Parathyroid adenoma (tissue), 2 donors: ENCODE data around the gene RFTN1.

Experiments used
- H2AFZ ChIP-seq: fragments of 300-600 bp; sonication (generic); one replicate; pipeline ENCODE4 v1.7.0; 2017; ENCODE audit warnings: antibody characterized with exemption, mild to moderate bottlenecking
- H3K27ac ChIP-seq: fragments of 300-600 bp; sonication (generic); one replicate; pipeline ENCODE4 v1.7.0; 2017
- H3K27me3 ChIP-seq: fragments of 300-600 bp; sonication (generic); one replicate; pipeline ENCODE4 v1.7.0; 2017; ENCODE audit warnings: low read length; ENCODE audit not compliant: control insufficient read depth, insufficient read depth
- H3K36me3 ChIP-seq: fragments of 300-600 bp; sonication (generic); one replicate; pipeline ENCODE4 v1.7.0; 2017; ENCODE audit warnings: low read length; ENCODE audit not compliant: control insufficient read depth, insufficient read depth
- H3K4me1 ChIP-seq: fragments of 300-600 bp; sonication (generic); one replicate; pipeline ENCODE4 v1.7.0; 2017; ENCODE audit warnings: control low read depth
- H3K4me2 ChIP-seq: fragments of 300-600 bp; sonication (generic); one replicate; pipeline ENCODE4 v1.7.0; 2017; ENCODE audit warnings: low read length
- H3K4me3 ChIP-seq: fragments of 300-600 bp; sonication (generic); one replicate; pipeline ENCODE4 v1.7.0; 2017; ENCODE audit warnings: low read depth, low read length
- H3K79me2 ChIP-seq: fragments of 300-600 bp; sonication (generic); one replicate; pipeline ENCODE4 v1.7.0; 2017; ENCODE audit warnings: control low read depth
- H3K9ac ChIP-seq: fragments of 300-600 bp; sonication (generic); one replicate; pipeline ENCODE4 v1.7.0; 2017; ENCODE audit warnings: mild to moderate bottlenecking
- H3K9me3 ChIP-seq: fragments of 300-600 bp; sonication (generic); one replicate; pipeline ENCODE4 v1.7.0; 2017; ENCODE audit warnings: low read length; ENCODE audit not compliant: control insufficient read depth
- CTCF ChIP-seq: fragments of 300-600 bp; sonication (generic); IDR thresholded peaks from one replicate; pipeline ENCODE4 v1.7.0; 2017; ENCODE audit warnings: antibody characterized with exemption, mild to moderate bottlenecking
- donor health status: primary hyperparathyroidism.

The RFTN1 gene

GRCh38 chr3:16279010-16279801 is 234.3 kb downstream of the RFTN1 start:
- no peaks in the 10 kb centered on the region for H3K27me3 ChIP-seq
- H3K9me3 ChIP-seq, result no peaks in the 10 kb centered on the region
- H3K36me3 ChIP-seq, result no peaks in the 10 kb centered on the region
- TF ChIP-seq CTCF, result no peak
- no peak overlapping the region for H3K4me2 ChIP-seq
- no peak overlapping the region for H3K27ac ChIP-seq
- H3K79me2 ChIP-seq, result no peaks in the 10 kb centered on the region
- H2AFZ ChIP-seq, result no peak overlapping the region
- no peak overlapping the region for H3K9ac ChIP-seq
- no peak overlapping the region for H3K4me3 ChIP-seq
- no peaks in the 10 kb centered on the region for H3K4me1 ChIP-seq

GRCh38 chr3:16277471-16277870 is 236.0 kb downstream of the RFTN1 start:
- Histone ChIP-seq H3K79me2 (no peaks in the 10 kb centered on the region), H3K9ac (no peak overlapping the region), H3K4me3 (no peak overlapping the region), H3K27me3 (no peaks in the 10 kb centered on the region), H3K36me3 (no peaks in the 10 kb centered on the region), H3K4me2 (no peak overlapping the region), H3K4me1 (no peaks in the 10 kb centered on the region), H2AFZ (no peak overlapping the region), H3K9me3 (no peaks in the 10 kb centered on the region), H3K27ac (no peak overlapping the region)
- no peak for TF ChIP-seq CTCF

DNA sequence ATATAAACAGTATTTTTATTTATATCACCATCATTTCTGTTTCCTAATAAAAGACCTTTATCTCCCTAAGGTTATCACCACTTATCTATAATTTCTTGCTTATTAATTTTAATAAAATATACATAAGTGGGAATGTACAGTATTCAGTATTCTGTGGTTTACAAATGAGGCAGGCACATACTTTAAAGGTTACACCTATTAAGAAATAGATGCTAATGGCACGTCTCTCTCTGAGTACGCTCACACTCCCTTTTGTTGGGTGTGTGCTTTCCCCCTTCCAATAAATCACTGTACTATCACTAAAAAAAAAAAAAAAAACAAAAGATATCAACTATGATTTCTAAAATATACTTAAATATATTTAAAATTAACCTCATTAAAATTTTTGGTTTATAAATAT is 239.6 kb downstream of the RFTN1 start:
- Histone ChIP-seq H3K27ac (no peak overlapping the region), H3K36me3 (no peaks in the 10 kb centered on the region), H3K4me3 (no peak overlapping the region), H3K9me3 (no peaks in the 10 kb centered on the region), H2AFZ (no peak overlapping the region), H3K4me2 (no peak overlapping the region), H3K79me2 (no peaks in the 10 kb centered on the region), H3K4me1 (no peaks in the 10 kb centered on the region), H3K27me3 (no peaks in the 10 kb centered on the region), H3K9ac (no peak overlapping the region)
- TF ChIP-seq CTCF, result no peak

DNA sequence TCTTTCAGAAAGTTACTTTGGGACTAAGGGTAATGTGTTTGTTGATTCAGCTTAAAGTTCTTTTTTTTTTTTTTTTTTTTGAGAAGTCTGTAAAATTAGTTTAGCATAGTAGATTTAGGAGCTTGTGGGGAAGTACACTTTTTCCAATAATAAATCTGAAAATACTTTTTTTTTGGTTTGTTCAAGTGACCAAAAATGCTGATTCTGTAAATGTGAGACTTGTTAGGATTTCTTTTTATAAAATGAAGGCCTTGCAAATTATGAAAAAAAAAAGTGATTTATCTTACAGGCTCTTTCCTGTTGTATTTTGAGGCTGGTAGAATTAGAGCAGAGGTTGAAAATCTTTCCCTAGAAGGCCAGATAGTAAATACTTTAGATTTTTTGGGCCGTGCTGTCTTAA is 240.9 kb downstream of the RFTN1 start:
- no peak overlapping the region for H2AFZ ChIP-seq
- H3K79me2 ChIP-seq, result no peaks in the 10 kb centered on the region
- H3K9me3 ChIP-seq, result no peaks in the 10 kb centered on the region
- no peak overlapping the region for H3K27ac ChIP-seq
- no peaks in the 10 kb centered on the region for H3K4me1 ChIP-seq
- H3K36me3 ChIP-seq, result no peaks in the 10 kb centered on the region
- no peak overlapping the region for H3K4me3 ChIP-seq
- no peak overlapping the region for H3K4me2 ChIP-seq
- TF ChIP-seq CTCF, result no peak
- H3K9ac ChIP-seq, result no peak overlapping the region
- no peaks in the 10 kb centered on the region for H3K27me3 ChIP-seq

DNA sequence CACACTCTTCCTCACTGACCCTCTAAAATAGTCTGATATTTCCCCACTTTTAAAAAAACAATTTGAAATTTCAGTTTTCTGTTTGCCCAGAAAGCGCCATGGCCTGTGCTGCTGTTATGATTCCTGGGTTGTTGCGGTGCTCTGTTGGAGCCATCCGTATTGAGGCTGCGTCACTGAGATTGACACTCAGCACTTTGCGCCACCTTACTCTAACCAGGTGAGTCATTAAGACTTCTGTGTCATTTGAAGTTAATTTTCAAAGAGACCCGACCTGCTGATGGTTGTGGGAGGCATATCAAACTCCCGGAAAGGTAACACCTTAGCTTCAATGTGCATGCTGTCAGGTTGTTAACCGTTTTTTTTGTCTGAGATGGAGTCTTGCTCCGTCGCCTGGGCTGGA is 242.6 kb downstream of the RFTN1 start:
- TF ChIP-seq CTCF, result no peak
- peaks cover 2% of the 10 kb centered on the region for H3K4me1 ChIP-seq
- no peak overlapping the region for H3K4me2 ChIP-seq
- H3K36me3 ChIP-seq, result no peaks in the 10 kb centered on the region
- no peak overlapping the region for H3K9ac ChIP-seq
- no peak overlapping the region for H3K4me3 ChIP-seq
- no peak overlapping the region for H3K27ac ChIP-seq
- H3K79me2 ChIP-seq, result no peaks in the 10 kb centered on the region
- H3K27me3 ChIP-seq, result no peaks in the 10 kb centered on the region
- H2AFZ ChIP-seq, result no peak overlapping the region
- no peaks in the 10 kb centered on the region for H3K9me3 ChIP-seq
